HG03064 (cell line): ENCODE data around the gene EVPL.

Experiments used
- ATAC-seq: cut with Tn5 transposase; IDR thresholded peaks from one replicate; pipeline ENCODE4 v1.9.1; 2021; ENCODE audit warnings: low read depth; ENCODE audit not compliant: unreplicated experiment

The EVPL gene

GRCh38 chr17:76019833-76020467, 7.2 kb downstream of the EVPL start:
- ATAC-seq: no peak

- ATAC-seq: no peak
These were observed 8.3 kb downstream of the EVPL start for GRCh38 chr17:76018801-76019200.

GRCh38 chr17:76018340-76018680, 8.8 kb downstream of the EVPL start:
- ATAC-seq: no peak

GRCh38 chr17:76017481-76018339, 9.4 kb downstream of the EVPL start:
- ATAC-seq: no peak

- ATAC-seq: no peak
These were observed 12.2 kb downstream of the EVPL start for GRCh38 chr17:76014925-76015261.

- no peak for ATAC-seq
These were observed 12.8 kb downstream of the EVPL start for GRCh38 chr17:76014100-76014924.

GRCh38 chr17:76013377-76013932, 13.7 kb downstream of the EVPL start:
- no peak for ATAC-seq

GRCh38 chr17:76011951-76012350, 15.2 kb downstream of the EVPL start:
- no peak for ATAC-seq

- ATAC-seq: no peak
These were observed 17.0 kb downstream of the EVPL start for GRCh38 chr17:76009969-76010661.

GRCh38 chr17:76009447-76009846, 17.7 kb downstream of the EVPL start:
- no peak for ATAC-seq

GRCh38 chr17:76008630-76009425, 18.3 kb downstream of the EVPL start:
- ATAC-seq: no peak

GRCh38 chr17:76008208-76008607, 18.9 kb downstream of the EVPL start:
- no peak for ATAC-seq

- ATAC-seq: no peak
These were observed 19.3 kb downstream of the EVPL start for GRCh38 chr17:76007850-76008165.

- ATAC-seq: no peak
These were observed 19.8 kb downstream of the EVPL start for GRCh38 chr17:76007131-76007849.

- no peak for ATAC-seq
These were observed 21.6 kb downstream of the EVPL start for GRCh38 chr17:76005263-76006149.

- no peak for ATAC-seq
These were observed 22.3 kb downstream of the EVPL start for GRCh38 chr17:76004750-76005262.

GRCh38 chr17:76003915-76004314, 23.2 kb downstream of the EVPL start:
- ATAC-seq: no peak

- ATAC-seq: no peak
These were observed 25.0 kb downstream of the EVPL start for GRCh38 chr17:76002100-76002499.
